Inferior parietal cortex (tissue), 1 donor: Measurements from ENCODE around the gene ALDH3B1.
A peak's percentile ranks its signal among the peaks of the same experiment; 100 is the strongest.

ENCODE experiments used
- DNase-seq: peaks from one replicate; pipeline ENCODE4 v3.0.0-alpha.2; 2016; ENCODE audit errors: extremely low spot score

The ALDH3B1 gene

GRCh38 chr11:68013611-68014156 is 3.6 kb downstream of the ALDH3B1 start:
- no peak for DNase-seq

- no peak for DNase-seq
Observed at GRCh38 chr11:68014157-68014946, 4.2 kb downstream of the ALDH3B1 start.

- DNase-seq: no peak
Observed at GRCh38 chr11:68014947-68015447, 4.9 kb downstream of the ALDH3B1 start.

DNA sequence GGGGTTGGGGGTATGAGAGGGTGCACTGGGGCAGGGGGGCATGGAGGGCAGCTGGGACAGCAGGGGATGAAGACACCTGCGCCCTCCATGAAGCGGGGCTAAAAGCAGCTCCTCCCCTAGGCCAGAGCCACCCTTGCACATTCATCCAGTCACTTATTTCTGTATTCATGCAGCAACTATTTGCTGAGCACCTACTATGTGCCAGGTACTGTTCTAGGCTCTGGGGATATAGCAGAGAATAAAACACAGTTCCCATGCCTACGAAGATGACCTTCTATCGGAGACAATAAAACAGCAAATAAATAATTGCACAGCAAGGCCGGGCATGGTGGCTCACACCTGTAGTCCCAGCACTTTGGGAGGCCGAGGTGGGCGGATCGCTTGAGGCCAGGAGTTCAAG is 5.3 kb downstream of the ALDH3B1 start:
- DNase-seq: no peak

DNA sequence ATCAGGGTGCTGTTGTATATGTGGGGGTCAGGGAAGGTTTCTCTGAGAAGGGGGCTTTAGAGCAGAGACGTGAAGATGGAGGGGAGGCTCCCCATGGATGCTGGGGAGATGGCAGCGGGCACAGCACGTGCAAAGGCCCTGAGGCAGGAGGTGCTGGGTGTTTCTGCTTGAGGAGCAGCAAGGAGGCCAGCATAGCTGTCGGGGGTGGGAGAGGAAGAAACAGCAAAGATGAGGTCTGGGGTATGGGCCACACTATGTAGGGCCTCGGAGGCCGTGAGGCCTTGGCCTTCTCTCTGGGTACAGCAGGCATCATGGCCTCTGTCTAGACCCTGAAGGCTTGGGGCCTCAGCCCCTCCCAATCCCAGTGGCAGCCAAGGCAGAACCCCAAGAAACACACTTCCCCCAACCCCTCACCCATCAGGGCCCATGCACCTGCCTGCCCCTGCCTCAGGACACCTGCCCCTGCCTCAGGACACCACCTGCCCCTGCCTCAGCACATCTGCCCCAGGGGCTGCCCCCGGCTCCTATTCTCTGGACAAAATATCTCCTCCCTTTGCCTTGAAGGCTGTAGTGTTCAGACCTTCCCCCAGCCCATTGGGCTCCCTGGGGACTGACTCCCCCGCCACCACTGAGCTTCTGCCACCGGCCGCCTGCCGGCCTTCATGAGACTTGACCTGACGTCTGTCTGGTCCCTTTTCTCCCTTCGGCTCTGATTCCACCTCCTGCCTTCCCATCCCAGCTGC is 6.2 kb downstream of the ALDH3B1 start:
- no peak for DNase-seq

GRCh38 chr11:68016904-68017817 is 7.0 kb downstream of the ALDH3B1 start:
- DNase-seq: no peak

- DNase-seq: no peak
Observed at GRCh38 chr11:68017980-68018729, 8.0 kb downstream of the ALDH3B1 start.

- DNase-seq: no peak
Observed at GRCh38 chr11:68018730-68019190, 8.6 kb downstream of the ALDH3B1 start.

DNA sequence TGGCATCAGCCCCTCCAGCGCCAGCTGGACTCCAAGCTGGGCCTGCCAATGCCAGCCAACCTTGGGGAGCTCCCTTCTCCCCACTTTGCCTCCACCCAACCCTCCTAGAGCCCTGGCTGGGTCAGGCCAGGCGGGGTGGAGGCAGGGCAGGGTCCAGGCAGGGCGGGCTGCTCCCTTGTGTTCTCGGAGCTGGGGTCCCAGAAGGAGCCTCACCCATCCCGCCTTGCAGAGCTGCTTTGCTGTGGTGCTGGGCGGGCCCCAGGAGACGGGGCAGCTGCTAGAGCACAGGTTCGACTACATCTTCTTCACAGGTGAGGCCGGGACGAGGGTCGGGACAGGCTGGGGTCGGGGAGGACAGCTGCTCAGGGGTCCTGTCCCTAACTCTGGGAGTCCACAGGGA is 9.4 kb downstream of the ALDH3B1 start:
- DNase-seq: no peak

DNA sequence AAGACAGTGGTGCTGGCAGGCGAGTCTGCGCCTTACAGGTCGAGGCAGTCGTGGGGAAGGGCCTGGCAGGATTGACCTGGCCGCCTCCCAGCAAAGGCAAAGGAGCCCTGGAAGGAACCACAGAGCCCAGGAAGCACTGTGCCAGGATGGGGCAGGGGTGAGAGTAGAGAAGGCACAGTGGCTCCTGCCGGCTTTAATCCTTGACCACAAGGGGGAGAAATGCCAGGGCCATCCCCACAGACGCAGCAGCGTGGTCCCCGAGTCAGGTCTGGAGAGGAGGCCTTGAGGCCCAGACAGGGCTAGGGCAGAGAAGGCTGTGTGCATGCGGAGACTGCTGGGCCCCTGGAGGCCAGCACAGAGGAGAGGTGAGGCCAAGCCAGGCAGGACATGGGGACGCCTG is 10.4 kb downstream of the ALDH3B1 start:
- DNase-seq: no peak

GRCh38 chr11:68021167-68021787 is 11.2 kb downstream of the ALDH3B1 start:
- DNase-seq: no peak

GRCh38 chr11:68022531-68022930 is 12.4 kb downstream of the ALDH3B1 start:
- no peak for DNase-seq

- DNase-seq: no peak
Observed at GRCh38 chr11:68024508-68024907, 14.4 kb downstream of the ALDH3B1 start.

- no peak for DNase-seq
Observed at GRCh38 chr11:68025047-68025446, 14.9 kb downstream of the ALDH3B1 start.

DNA sequence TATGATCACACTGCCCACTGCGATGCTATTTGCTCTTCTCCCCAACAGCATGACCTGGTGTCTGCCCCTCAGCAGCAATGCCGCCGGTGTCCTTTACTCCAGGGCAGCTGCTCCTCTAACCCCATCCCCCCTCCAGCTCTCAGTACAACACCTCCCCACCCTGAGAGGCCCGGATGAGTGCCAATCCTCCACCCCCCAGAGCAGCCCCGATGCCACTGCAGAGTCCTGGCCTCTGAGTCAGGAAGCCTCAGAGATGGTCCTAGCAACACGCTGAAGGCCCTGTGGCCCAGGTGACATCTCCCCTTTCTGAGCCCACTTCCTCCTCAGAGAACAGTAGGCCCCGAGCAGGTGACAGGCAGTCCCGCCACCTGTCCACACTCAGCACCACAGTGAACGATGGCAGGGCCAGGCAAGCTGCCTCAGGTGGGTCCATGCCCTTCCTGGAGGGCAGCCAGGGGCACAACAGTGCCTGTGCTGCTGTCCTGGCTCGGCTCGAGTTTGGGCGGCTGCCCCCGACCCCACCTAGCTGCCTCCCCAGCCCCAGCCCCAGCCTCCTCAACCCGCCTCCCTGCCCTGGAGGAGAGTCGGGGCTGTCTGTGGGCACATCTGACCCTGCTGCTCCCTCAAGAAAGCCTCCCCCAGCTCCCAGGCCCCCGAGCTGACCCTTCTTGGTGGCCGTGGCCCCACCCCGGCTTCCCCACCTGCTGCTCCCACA is 16.4 kb downstream of the ALDH3B1 start:
- no peak for DNase-seq

- DNase-seq: no peak
Observed at GRCh38 chr11:68027667-68028066, 17.5 kb downstream of the ALDH3B1 start.

DNA sequence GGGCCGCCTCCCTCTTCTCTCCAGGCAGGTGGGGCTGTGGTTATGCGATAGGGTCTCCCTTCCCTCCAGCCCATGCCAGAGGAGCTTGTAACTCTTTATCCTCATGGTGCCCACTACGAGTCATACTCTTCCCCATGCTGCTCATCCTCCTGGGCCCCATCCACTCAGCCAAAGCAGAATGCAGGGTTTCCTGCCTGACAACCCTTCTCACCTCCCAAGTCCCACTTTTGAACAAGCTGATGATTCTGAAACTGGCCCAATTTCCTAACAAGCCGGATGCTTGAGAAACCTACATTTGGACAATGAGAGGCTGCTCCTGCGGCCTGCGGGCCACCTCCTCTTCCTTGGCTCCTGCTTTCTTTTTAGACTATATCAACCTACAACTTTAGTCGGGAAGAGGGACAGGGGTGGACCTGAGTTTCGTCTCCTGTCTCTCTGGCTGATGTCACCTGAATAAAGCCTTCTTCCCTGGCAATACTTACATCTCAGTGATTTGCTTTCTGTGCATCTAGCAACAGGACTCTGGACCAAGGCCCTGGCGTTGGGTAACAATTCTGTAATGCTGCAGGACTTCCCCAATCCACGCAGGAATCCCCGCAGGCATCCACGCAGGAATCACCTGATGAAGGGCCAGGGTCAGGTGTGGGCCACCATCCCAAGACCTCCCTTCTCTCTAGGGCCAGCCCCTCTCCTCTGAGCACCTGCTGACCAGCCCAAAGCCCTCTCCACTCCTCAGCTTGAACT is 18.8 kb downstream of the ALDH3B1 start:
- DNase-seq: no peak

GRCh38 chr11:68030318-68031143 is 20.4 kb downstream of the ALDH3B1 start, which contains the start of gene NDUFS8:
Gene NDUFS8 (plus strand): TSS chr11:68030681. CDS start chr11:68032152, 1,471 bp downstream.
- peak; percentile 99 for DNase-seq
